ENCODE measurements around the gene HOXC10.

The HOXC10 gene

DNA sequence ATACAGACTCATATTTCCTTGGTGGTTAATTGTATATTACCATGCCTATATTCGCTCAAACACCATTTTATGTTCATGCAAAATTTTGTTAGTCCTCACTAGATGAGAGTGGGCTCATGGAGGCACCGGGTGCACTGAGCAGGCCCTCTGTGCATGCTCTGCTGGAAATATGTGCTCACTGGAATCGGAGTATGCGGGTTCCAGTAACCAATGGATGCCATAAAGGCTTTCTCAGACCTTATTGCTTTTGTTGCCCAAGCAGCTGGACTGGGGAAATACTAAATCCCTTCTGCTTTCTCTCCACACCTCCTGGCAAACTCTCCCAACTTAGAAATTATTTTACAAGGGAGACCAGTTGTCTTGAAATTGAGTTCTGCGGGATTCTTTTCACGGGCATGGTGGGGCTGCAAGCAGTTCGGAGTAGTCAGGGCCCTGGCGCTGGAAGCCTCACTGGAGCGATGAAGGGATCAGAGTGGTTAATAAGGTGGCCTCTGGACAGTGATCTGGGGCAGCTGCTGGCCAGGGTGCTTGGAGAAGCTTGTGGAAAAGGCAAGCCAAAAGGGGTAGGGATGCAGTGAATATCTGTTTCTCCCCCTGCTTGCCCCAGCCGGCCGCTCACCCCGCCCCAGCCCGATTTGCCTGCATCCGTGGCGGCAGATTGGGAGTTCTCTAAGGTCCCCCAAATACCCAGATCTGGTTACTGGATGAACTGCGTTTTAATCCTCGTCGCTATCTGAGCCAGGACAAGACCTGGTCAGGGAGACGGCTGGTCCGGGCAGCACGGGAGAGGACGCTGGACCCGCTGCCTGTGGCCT is 35.9 kb downstream of the HOXC10 start:
- Histone ChIP-seq H3K4me1 (no peaks in the 10 kb centered on the region), H4K20me1 (peaks cover 94% of the 10 kb centered on the region), H3K36me3 (no peaks in the 10 kb centered on the region), H3K27me3 (peaks cover 100% of the 10 kb centered on the region), H3K4me2 (no peak overlapping the region), H3K27ac (no peak overlapping the region), H3K9me3 (no peaks in the 10 kb centered on the region), H3K9ac (no peak overlapping the region), H3K4me3 (no peak overlapping the region)
- TF ChIP-seq Cebpa-rat (IDR thresholded peaks at IDR 0.05), result no peak

DNA sequence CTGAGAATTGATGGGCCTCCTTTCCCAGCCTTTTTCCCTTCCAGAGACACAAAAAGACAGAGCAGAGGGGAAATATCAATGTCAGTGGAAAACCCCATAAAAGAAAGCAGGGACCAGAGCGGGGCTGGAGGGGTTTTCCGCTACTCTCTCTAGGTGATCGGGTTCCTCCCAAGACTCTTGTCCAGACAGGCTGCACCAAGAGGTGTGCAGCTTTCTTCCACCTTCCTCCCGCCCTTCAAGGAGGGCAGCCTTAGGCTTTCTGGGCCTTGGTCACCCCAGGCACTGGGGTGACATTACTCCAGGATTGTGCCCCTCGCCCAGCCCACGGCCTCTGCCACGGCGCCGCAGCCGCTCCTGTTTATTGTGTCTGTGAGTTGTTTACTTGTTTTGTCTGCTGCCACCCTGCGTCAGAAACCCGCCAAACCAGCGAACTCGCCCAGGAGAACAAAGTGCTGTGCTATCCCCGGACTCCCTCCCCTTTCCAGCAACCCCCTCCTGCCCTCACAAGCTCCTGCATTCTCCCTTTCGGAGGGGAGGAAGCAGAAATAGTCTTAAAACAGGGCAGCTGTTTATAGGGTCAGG is 36.6 kb downstream of the HOXC10 start:
- TF ChIP-seq Cebpa-rat (IDR thresholded peaks at IDR 0.05), result no peak
- Histone ChIP-seq H3K9ac (no peak overlapping the region), H3K27ac (no peak overlapping the region), H3K4me2 (no peak overlapping the region), H4K20me1 (peaks cover 96% of the 10 kb centered on the region), H3K9me3 (no peaks in the 10 kb centered on the region), H3K36me3 (no peaks in the 10 kb centered on the region), H3K4me1 (no peaks in the 10 kb centered on the region), H3K27me3 (peaks cover 100% of the 10 kb centered on the region), H3K4me3 (no peak overlapping the region)

DNA sequence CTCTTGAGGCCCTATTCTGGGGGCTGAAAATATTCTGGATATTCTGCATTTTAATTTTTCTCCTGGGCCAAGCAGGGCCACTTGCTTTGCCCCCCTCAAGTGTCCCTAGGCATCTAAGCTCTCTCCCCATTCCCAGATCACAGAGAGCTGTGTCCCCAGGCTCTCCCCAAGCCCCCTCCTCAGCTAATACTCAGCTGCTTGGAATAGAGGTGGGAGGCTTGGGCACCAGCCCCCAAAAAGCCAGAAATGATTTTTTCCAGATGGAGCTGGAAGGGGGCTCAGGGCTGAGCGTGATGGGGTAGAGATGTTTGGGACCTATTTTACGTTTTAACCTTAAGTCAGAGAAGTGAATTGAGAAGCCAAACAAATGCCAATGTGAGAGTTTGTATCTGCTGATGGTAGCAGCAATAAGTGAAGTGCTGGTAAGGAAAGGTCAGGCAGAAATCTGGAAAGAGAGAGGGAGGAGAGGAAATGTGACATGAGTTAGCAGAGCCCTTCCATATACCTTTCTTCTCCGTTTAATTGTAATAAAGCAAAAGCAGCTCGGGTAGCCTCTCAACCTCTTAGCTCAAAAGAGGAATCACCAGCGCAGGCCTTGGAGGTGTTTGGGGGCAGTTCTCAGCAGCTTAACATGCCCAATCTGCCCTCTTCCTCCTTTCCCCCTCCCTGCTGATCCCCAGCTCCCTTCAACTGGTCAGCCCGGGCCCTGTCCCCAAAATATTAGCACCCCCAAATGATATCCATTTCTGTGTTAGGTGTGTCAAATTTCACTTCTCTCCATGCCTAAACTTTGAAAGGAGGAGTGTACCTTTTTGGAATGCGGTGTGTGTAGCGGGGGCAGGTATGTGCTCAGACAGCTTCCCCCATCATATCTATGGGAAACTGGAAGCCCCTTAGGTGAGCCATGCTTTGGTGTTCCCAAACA is 38.3 kb downstream of the HOXC10 start:
- peaks cover 95% of the 10 kb centered on the region for H4K20me1 ChIP-seq
- no peak overlapping the region for H3K4me3 ChIP-seq
- H3K9ac ChIP-seq, result no peak overlapping the region
- H3K27me3 ChIP-seq, result peaks cover 100% of the 10 kb centered on the region
- no peak overlapping the region for H3K4me2 ChIP-seq
- TF ChIP-seq Cebpa-rat (IDR thresholded peaks at IDR 0.05), result no peak
- H3K36me3 ChIP-seq, result no peaks in the 10 kb centered on the region
- H3K9me3 ChIP-seq, result no peaks in the 10 kb centered on the region
- H3K4me1 ChIP-seq, result no peaks in the 10 kb centered on the region
- H3K27ac ChIP-seq, result no peak overlapping the region

DNA sequence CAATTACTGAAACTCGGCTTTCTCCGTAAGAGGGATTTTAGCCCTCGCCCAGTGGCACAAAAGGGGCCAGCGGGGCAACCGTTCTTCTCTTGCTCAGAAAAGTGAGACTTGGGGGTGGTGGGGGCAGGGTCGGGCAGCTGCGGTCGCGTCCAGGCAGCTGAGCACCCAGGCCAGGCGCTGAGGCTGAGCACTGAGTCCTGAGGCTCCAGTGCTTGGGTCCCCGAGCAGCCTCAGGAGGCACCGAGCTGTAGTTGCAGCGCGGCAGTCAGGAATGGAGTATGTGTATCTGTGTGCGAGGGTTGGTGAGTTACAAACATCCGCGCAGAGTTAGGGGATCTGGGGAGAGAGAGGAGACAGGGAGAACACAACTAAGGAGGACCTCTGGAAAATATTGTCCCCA is 39.2 kb downstream of the HOXC10 start:
- TF ChIP-seq Cebpa-rat (IDR thresholded peaks at IDR 0.05), result no peak
- no peak overlapping the region for H3K9ac ChIP-seq
- H3K27me3 ChIP-seq, result peaks cover 100% of the 10 kb centered on the region
- no peak overlapping the region for H3K4me2 ChIP-seq
- H3K36me3 ChIP-seq, result no peaks in the 10 kb centered on the region
- no peaks in the 10 kb centered on the region for H3K9me3 ChIP-seq
- no peaks in the 10 kb centered on the region for H3K4me1 ChIP-seq
- peaks cover 98% of the 10 kb centered on the region for H4K20me1 ChIP-seq
- no peak overlapping the region for H3K27ac ChIP-seq
- no peak overlapping the region for H3K4me3 ChIP-seq

DNA sequence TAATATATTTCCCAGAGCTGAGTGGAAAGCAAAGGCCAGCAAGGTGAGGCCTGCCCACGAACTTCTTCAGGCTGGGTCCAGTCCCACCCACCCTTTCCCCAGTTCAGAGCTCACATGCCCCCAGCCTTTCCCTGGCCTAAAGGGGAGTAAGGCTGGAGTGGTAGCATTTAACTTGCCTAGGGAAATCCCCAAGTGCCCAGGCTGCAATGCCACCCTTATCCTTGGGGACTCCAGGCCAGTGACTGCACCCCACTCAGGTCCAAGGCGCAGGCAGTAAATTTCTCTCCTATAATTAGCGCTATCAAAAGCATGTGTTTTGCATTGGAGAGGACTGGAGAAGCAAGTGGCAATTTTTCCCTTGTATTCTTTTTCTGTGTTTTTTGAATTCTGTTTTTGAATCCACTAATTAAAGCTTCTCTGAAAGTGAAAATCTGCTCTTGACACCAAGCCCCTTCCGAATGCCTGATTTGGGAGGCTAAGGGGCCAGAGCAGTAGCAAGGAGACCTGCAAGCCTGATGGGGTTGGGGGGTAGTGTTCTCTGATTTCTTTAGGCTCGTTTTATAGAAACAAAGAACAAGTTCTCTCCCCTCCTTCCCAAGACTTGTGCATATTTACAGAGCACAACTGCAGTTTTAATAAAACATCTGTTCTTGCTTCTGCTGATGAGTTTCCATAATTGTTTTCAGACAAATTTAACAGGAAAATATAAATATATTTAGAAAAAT is 39.8 kb downstream of the HOXC10 start:
- no peak overlapping the region for H3K4me3 ChIP-seq
- peaks cover 97% of the 10 kb centered on the region for H4K20me1 ChIP-seq
- TF ChIP-seq Cebpa-rat (IDR thresholded peaks at IDR 0.05), result no peak
- no peak overlapping the region for H3K4me2 ChIP-seq
- H3K36me3 ChIP-seq, result no peaks in the 10 kb centered on the region
- H3K4me1 ChIP-seq, result no peaks in the 10 kb centered on the region
- peaks cover 100% of the 10 kb centered on the region for H3K27me3 ChIP-seq
- H3K9me3 ChIP-seq, result no peaks in the 10 kb centered on the region
- H3K9ac ChIP-seq, result no peak overlapping the region
- H3K27ac ChIP-seq, result no peak overlapping the region

DNA sequence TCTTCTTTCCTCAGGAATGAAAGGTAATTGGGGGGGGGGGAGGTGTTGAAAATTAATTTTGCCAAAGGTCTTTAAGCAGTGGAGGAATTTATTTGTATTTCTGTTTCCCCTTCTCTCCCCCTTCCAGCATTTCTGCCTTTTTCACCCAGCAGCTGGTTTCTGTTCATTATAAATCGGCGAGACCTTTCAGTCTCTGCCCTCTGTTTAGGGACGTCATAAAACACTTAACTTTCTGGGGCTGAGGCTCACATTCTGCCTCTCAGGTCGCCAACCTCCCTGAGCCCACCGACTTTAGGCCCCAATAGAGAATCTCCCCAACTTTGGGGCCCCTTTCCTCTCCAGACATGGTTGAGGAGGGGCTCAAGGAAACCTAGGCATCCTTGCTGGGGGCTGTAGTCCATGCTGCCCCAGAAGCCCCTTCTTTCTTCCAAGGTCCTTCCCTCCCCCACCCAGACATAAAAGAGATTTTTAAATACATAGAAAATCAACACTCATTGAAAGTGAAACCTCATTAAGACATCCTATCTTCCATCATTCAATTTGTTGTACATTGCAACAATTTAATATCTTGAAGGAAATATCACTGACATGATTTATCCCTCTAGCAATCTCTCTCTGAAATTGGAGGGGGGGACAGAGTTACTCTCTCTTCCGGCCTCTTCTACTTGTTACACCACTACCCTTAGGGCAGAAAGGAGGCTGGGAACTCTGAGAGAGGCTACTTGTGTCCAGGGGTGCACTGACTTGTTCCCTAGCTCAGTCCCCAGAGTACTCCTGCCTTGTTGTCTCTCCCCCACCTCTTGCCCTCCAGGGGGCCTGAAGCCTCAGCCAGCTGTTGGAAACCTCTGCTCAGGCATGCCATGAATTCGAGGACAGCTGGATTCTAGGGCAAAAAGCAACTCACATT is 40.8 kb downstream of the HOXC10 start:
- Histone ChIP-seq H3K4me2 (no peak overlapping the region), H3K9ac (no peak overlapping the region), H4K20me1 (peaks cover 97% of the 10 kb centered on the region), H3K4me3 (no peak overlapping the region), H3K27ac (no peak overlapping the region), H3K27me3 (peaks cover 100% of the 10 kb centered on the region), H3K9me3 (no peaks in the 10 kb centered on the region; the same call in 1 of the 2 replicates), H3K4me1 (no peaks in the 10 kb centered on the region), H3K36me3 (no peaks in the 10 kb centered on the region)
- TF ChIP-seq Cebpa-rat (IDR thresholded peaks at IDR 0.05), result no peak

DNA sequence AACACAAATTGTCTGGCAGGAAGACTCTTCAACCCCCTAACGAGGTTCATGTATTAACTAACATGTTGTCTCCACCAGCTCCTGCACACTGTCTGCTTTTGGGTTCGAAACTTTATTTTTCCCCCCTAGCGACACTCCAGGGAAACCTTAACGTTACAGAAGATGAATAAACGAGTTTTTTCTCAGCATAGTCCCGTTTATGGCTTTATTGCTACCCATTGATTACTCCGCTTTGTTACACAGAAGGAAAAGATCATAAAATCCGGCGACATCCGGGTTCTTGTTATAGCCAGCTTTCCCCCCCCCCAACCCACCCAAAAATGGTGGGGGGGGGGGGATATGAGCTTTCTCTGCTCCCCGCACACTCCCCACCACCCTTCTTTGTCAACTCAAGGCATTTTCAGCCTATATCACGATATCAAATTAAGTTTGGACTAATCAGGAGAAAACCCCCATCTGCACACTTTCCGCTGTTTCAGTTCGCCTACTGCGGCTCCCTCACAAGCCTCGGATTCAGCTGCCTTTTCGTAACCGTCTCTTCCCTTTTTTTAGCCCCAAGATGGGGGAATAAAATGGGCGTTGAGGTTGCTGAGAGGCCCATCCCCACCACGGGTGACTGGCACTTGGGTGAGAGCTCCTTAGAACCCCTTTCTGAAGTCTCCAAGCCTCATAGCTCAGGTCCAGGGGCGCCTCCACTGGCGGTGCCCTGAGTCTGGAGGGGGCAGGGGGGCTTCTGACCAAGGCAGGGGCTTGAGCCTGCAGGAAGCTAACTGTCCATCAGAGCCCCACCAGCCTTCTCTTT is 41.9 kb downstream of the HOXC10 start:
- Histone ChIP-seq H3K9ac (no peak overlapping the region), H3K9me3 (peaks cover 9% of the 10 kb centered on the region), H4K20me1 (peaks cover 97% of the 10 kb centered on the region), H3K27me3 (peaks cover 100% of the 10 kb centered on the region), H3K4me2 (no peak overlapping the region), H3K27ac (no peak overlapping the region), H3K4me3 (no peak overlapping the region), H3K36me3 (no peaks in the 10 kb centered on the region), H3K4me1 (no peaks in the 10 kb centered on the region)
- no peak for TF ChIP-seq Cebpa-rat (IDR thresholded peaks at IDR 0.05)

DNA sequence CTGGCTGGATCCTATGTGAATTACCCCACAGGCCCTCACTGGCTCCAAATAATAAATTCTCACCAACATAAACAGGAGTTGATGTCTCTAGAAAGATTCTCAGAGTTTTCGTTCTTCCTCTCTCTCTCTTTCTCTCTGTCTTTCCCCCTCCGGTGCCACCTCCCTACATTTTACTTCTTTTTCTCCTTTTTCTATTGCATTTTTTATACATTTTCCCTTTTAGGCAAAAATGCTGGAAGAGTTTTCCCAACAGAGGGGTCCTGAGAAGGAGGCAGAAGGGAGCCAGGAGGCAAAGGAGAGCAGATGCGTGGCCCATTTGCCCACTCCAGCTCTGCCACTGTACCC is 42.5 kb downstream of the HOXC10 start:
- Histone ChIP-seq H3K27me3 (peaks cover 100% of the 10 kb centered on the region), H3K4me3 (no peak overlapping the region), H3K9ac (no peak overlapping the region)

More for the DNA sequence above, 42.5 kb downstream of the HOXC10 start:
- Histone ChIP-seq H4K20me1 (peaks cover 97% of the 10 kb centered on the region), H3K36me3 (no peaks in the 10 kb centered on the region), H3K4me2 (no peak overlapping the region), H3K27ac (no peak overlapping the region), H3K4me1 (no peaks in the 10 kb centered on the region), H3K9me3 (peaks cover 14% of the 10 kb centered on the region)
- no peak for TF ChIP-seq Cebpa-rat (IDR thresholded peaks at IDR 0.05)
